ENCODE results near the gene MRTFA.
"Not testable (repeated sequence)": the region's sequence is repeated elsewhere in the genome, so short reads cannot be mapped to it uniquely, and the experiment has no call there.

The MRTFA gene

DNA sequence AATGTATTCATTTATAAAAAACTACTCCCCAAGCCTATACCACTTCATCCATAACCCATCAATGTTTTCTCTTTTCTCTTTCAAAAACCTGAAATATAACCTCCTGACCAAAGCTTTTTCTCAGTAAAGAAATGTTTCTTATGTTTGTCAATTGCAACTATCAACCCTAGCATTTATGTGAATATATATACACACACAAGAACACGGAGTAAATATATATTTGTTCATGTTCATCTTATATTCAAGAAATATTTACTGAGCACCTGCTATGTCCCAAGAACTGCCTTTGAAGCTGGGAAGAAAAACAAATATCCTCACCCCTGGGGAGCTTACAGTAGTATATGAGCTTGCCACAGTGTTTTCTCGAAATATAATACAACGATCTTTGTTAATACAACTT lies 3.5 kb downstream of the MRTFA start:
- DNase-seq (ENCODE audit: extremely low spot score, insufficient read length, low read depth) (no peak), FAIRE-seq (no peak)

DNA sequence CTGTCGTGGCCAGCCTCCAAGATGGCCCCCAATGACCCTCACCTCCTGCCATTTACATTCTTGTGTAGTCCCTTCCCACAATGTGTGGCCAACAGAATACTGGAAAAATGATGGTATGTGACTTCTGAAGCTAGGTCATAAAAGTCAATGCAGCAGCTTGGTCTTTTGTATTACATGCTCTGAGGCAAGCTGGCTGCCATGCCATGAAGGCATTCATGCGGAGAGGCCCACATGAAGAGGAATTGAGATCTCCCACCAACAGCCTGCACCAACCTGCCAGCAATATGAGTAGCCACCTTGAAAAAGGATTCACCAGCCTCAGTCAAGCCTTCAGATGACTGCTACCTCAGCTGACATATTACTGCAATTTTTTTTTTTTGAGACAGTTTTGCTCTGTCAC lies 4.6 kb downstream of the MRTFA start:
- no peak for FAIRE-seq
- no peak for DNase-seq (ENCODE audit: extremely low spot score, insufficient read length, low read depth)

DNA sequence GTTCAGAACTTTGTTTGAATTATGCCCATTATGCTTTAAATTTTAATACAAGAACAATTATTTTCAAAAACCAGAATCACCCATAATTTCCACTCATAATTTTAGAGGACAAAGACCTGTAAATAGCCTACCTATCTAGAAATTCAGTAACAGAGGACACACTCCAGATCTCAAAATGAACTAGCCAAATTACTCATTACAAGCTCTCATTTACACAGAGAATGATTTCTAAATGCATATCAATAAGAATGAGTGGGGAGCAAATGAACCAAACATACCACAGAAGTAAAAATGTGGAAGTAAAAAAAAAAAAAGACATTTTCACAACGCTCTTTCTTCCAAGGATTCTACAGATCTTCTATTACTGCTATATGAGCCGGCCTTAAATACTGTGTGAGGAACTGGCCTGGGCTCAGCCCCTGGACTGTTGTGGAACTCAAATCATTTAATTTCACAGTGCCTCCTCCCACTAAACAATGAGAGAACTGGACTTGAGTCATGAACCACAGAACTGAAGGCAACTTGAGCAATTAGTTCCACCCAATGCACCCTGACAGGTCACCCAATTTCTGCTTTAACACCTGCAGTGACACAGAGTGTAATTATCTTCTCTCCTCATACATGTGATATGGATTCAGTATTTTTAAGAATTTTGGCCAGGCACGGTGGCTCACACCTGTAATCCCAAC lies 8.0 kb downstream of the MRTFA start:
- no peak for DNase-seq (ENCODE audit: extremely low spot score, insufficient read length, low read depth)
- peak; percentile 57 for FAIRE-seq

DNA sequence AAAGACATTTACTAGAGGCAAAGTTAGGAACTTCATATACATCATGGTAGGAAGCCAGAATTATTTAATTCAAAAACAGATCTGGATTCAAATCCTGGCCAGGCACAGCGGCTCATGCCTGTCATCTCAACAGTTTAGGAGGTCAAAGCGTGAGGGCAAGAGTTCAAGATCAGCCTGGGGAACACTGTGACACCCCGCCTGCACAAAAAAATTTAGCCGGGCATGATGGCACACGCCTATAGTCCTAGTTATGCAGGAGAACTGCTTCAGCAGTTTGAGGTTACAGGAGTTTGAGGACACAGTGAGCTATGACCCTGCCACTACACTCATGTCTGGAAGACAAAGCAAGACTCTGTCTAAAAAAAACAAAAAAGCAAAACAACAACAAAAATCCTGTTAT lies 8.9 kb downstream of the MRTFA start:
- FAIRE-seq (no peak), DNase-seq (ENCODE audit: extremely low spot score, insufficient read length, low read depth) (no peak)

DNA sequence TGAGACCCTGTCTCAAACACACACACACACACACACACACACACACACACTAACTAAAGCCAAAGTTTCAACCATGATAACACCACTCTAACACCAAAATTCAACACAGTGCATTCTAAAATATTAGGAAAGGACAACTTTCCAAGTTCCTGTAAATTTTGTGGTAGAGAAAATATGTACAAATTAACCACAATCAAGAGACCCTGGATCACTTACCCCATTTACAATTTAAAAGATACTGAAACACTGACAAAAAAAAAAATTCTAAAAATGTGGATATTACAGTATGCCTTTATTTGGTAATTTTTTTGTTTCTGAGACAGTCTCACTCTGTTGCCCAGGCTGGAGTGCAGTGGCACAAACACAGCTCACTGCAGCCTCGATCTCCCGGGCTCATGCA lies 9.7 kb downstream of the MRTFA start:
- FAIRE-seq (no peak), DNase-seq (ENCODE audit: extremely low spot score, insufficient read length, low read depth) (no peak)

DNA sequence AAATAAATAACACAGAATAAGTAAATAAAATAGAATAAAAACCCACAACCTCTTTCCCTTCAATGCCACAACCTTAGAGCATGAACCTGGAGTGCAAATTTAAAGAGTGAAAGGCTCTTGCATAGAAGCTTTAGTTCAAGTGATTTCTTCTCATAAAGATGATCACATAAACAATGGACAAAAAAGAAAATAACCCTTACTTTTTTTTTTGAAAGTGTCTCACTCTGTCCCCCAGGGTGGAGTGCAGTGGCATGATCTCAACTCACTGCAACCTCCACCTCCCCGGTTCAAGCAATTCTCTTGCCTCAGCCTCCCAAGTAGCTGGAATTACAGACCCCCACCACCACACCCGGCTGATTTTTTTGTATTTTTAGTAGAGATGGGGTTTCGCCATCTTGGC lies 10.7 kb downstream of the MRTFA start:
- not testable (repeated sequence) for DNase-seq (ENCODE audit: extremely low spot score, insufficient read length, low read depth); FAIRE-seq

DNA sequence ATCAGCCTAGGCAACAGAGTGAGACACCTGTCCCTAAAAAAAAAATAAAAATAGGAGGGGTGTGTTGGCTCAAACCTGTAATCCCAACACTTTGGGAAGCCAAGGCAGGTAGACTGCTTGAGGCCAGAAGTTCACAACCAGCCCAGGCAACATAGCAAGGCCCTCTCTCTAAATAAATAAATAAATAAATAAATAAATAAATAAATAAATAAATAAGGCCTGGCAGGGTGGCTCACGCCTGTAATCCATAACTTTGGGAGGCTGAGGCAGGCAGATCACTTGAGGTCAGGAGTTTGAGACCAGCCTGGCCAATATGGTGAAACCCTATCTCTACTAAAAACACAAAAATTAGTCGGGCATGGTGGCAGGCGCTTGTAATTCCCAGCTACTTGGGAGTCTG lies 11.2 kb downstream of the MRTFA start:
- FAIRE-seq; DNase-seq (ENCODE audit: extremely low spot score, insufficient read length, low read depth): not testable (repeated sequence)

DNA sequence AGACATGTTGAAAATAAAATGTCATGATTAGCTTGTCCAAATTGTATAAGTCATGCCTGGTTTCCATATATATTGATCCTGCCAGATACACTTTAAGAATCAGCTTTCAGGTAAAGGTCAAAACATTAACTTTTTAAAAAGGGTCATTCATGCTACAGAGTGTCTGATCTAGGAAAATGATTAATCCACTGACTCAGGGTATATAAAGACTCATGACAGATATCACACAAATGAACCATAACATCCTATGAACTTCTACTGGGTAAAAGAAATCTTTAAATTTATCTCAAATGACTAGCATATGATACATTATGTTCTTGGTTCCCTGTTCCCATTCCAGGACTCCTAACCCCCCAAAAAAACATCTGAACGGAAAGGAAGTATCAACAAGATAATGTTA lies 11.7 kb downstream of the MRTFA start:
- no peak for DNase-seq (ENCODE audit: extremely low spot score, insufficient read length, low read depth)
- no peak for FAIRE-seq

DNA sequence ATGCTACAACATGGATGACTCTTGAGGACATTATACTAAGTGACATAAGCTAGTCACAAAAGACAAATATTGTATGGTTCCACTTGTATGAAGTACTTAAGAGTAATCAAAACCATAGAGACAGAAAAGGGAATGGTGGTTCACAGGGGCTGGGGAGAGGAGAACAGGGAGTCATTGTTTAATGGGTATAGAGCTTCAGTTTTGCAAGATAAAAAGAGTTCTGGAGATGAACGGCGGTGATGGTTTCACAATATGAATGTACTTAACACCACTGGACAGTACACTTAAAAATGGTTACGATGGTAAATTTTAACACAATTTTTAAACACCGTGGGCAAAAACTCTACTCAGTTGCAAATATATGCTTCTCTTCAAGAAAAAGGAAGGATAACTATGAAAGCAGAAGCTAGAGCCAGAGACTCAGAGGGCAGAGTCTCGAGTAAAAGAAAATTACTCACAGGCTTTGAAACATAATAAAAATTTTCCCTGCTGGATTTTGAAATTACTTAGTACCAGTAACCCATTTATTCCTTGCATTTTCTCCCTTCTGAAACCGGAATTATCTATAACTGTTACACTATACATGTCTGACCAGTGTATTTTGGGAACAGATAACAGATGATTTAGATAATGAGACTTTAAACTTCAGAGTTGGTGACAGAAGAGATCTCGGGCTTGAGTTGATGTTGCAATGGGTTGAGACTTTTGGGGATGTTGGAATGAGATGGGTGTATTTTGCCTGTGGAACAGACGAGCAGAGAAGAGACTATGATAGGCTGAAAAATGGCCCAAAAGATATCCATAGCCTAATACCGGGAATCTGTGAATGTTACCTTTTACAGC lies 15.0 kb downstream of the MRTFA start:
- no peak for DNase-seq (ENCODE audit: extremely low spot score, insufficient read length, low read depth)
- no peak for FAIRE-seq

DNA sequence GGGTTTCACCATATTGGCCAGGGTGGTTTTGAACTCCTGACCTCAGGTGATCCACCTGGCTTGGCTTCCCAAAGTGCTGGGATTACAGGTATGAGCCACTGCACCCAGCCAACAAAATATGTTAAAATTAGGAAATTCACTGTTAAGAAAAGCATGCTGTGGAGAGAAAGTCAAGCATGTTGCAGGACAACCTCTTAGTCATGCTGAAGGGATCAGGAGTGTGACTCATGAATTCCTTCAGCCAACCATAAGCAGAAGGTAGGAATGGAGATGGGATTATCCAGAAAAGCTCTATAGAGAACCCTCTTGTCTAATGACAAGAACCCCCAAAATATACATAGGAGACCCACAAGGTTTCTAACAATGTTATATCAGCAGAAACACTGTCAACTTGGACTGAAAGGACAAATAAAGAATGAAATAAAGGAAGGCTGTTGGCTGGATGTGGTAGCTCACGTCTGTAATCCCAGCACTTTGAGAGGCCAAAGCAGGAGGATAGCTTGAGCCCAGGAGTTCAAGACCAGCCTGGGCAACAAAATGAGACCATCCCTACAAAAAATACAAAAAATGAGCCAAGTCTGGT lies 16.0 kb downstream of the MRTFA start:
- FAIRE-seq (no peak), DNase-seq (ENCODE audit: extremely low spot score, insufficient read length, low read depth) (no peak)

DNA sequence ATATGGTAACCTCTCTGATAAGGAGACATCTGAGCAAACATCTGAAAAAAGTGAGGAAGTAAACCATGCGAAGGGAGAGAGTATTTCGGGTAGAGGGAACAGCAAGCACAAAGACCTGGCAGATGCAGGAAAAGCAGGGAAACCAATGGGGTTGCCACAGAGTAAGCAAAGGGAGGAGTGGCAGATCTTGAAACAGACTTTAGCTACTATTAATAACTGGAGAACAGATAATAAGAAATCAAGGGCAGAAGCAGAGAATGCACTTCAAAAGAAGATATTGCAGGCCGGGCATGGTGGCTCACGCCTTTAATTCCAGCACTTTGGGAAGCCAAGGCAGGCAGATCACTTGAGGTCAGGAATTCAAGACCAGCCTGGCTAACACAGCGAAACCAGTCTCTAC lies 18.1 kb downstream of the MRTFA start:
- DNase-seq (ENCODE audit: extremely low spot score, insufficient read length, low read depth) (no peak), FAIRE-seq (no peak)

DNA sequence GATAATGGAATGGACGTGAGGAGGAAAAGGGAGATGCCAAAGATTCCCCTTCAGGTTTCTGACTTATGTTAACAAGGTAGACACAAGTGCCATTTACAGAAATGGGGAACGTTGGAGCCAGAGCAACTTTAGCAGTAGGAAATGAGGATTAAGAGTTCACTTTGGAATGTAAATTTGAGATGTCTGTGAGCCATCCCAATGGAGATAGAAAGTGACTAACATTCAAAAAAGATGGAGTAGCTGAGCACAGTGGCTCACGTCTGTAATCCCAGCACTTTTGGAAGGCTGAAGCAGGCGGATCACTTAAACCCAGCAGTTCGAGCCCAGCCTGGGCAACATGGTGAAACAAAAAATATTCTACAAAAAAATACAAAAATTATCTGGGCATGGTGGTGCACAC lies 19.9 kb downstream of the MRTFA start:
- FAIRE-seq = no peak

DNA sequence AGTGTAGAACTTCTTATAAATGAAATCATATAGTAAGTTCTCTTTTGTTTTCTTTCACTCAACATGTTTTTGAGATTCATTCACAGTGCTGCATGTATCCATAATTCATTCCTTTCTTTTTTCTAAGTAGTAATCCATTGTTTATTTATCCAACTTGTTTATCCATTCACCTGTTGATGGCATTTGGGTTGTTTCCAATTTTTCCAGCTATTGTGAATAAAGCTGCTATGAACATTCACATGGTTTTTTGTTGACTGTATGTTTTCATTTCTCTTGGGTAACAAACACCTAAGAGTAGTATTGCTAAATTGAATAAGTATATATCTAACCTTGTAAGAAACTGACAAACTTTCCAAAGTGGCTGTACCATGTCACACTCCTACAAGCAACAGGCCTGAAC lies 23.5 kb downstream of the MRTFA start:
- FAIRE-seq (no peak), DNase-seq (ENCODE audit: extremely low spot score, insufficient read length, low read depth) (no peak)

More for the DNA sequence above, 19.9 kb downstream of the MRTFA start:
- DNase-seq (ENCODE audit: extremely low spot score, insufficient read length, low read depth) = no peak

DNA sequence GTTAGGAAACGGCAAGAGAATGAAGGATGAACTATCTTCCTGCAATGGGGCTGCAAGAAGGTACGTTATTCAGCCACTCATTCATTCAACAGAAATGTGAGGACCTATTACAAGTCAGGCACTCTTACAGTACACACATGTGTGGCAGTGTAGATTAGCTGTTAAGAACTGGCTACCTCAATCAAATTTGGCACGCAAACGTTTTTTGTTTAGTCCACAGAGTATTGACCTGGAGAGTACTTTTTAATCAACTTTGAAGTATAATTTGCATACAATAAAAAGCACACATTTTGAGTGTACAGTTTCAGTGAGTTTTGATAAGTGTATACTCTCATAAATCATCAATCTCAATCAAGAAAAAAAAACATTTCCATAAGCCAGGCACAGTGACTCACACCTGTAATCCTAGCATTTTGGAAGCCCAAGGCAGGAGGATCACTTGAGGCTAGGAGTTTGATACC lies 24.2 kb downstream of the MRTFA start:
- FAIRE-seq (no peak), DNase-seq (ENCODE audit: extremely low spot score, insufficient read length, low read depth) (no peak)

DNA sequence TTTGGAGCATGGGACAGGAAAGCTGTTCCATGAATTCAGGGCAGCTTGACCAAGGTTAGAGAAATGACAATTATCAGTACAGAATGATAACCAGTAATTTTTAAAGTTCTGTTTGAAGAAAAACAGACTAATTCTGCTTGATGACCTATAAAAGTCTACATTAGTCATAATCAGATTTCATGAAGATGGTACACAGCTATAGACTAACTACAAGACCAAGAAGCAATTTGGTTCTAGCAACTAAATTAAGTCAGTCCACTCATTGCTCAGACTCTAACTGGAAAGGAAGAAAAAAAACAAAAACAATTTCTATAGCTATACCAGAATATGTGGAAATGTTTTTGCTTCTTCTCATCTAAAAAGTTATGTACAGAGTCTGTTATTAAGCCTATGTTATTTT lies 24.9 kb downstream of the MRTFA start:
- DNase-seq (ENCODE audit: extremely low spot score, insufficient read length, low read depth) = no peak
- no peak for FAIRE-seq

DNA sequence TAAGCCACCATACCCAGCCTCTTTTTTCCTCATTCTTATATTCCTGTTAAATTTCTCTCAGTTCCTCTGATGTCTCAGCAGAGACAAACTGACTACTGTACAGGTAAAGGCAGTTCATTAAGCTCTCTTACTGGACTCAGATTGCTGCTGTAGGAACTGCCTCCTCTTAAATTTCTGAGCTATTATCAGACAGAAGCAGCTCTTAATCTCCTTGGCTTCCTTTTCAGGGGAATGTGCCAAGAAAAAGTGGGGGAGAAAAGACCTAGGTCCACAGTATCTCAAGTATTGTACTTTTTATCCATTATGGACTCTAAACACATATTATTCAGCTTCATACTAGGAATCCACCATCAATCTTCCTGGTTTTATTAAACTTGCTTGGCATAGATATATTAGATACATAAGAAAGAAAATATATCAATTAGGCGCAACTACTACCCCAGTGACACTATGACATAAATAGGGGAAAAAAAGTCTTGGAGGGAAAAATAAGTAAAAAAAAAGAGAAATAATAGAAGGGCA lies 26.1 kb downstream of the MRTFA start:
- no peak for DNase-seq (ENCODE audit: extremely low spot score, insufficient read length, low read depth)
- no peak for FAIRE-seq

DNA sequence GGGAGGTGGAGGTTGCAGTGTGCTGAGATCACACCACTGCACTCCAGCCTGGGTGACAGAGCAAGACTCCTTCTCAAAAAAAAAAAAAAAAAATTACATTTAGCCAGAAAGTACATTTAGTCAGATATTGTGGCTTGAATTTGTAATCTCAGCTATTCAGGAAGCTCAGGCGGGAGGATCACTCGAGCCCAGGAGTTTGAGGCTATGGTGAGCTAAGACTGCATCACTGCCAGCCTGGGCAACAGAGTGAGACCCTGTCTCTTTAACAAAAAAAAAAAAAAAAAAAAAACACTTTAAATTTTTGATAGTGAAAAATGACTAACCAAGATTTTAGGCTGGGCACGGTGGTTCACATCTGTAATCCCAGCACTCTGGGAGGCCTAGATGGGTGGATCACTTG lies 27.3 kb downstream of the MRTFA start:
- no peak for DNase-seq (ENCODE audit: extremely low spot score, insufficient read length, low read depth)
- FAIRE-seq = no peak

DNA sequence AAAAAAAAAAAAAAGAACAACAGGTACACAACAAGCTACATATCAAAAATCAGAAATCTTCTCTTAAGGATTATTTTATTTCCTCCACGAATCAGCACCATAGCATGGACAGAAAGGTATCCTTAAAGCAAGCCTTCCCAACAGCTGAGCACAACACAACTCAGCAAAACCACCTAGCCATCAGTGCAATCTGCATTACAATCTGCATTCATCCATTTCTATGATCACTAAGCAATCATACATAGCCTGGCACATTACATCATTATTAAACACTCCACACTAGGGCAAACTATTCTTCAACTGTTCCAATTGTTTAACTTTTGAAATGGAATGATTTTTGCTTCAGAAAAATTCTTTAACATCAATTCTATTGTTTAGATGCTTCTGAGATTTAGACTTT lies 29.0 kb downstream of the MRTFA start:
- DNase-seq (ENCODE audit: extremely low spot score, insufficient read length, low read depth) (no peak), FAIRE-seq (no peak)

DNA sequence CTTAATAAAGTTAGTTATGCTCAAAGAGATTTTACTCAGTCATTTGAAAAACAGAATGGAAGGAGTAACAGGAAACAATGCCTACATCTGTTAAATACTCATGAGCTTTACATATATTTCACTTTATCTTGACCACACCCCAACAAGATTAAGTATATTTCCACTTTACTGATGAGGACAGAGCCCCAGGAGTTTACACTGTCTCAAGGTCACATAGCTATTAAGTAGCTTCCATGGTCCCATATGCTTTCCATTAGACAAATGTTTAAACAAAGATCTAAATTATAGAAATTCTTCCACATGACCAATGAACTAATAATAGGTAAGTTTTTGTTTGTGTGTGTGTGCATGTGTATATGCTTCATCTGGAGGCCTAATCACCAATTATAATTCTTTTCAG lies 30.2 kb downstream of the MRTFA start:
- no peak for DNase-seq (ENCODE audit: extremely low spot score, insufficient read length, low read depth)
- FAIRE-seq = no peak

DNA sequence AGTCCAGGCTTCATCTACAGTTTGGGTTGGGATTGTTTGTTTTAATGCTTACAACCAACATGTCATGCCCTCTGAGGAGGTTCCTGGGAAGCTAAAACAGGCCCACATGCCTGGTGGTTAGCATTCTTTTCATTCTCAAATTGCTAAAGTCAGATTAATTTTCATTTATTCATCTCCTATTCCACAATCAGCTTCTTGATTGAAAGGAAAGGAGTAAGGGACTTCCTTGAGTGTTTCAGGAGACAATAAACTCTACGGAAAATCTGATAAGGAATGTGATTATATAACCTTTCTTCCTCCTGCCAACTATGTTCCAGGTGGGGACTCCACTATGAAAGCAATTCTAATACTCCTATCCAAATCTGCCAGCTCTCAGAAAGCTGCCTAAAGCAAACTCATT lies 30.8 kb downstream of the MRTFA start:
- DNase-seq (ENCODE audit: extremely low spot score, insufficient read length, low read depth) = no peak
- no peak for FAIRE-seq

DNA sequence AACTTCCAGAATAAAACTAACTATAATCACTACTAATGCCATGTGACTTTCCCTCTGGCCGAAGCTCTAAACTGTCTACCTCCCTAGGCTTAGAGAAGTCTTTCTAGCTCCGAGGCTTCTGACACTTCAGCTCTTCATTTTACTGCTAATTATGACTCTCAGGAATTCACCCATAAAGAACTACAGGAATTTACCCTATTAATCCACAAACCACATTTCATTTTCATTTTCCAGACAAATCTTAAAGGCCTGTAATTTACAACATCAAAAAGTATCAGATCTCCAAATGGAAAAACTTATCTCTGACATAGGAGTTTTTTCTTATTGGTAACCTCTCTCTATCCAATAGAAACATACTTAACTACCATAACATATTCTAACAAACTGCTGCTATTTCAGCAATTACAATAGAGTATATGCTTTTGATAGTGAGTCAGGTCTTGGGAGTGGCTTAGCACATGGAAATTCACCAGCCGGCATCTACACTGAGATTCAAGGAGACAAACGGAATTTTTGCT lies 33.4 kb downstream of the MRTFA start:
- FAIRE-seq = no peak
- no peak for DNase-seq (ENCODE audit: extremely low spot score, insufficient read length, low read depth)

Measured in GM18507 (cell line).